HAP-1 (cell line): ENCODE data around the gene SLC13A3.

Experiments
- DNase-seq, 2 experiments: peaks; one replicate each; pipeline ENCODE4 v3.0.0-alpha.2; 2016 to 2020; ENCODE audit warnings: low spot score in 2 of 2
- H3K27me3 ChIP-seq: fragments of 250-450 bp; sonication (Bioruptor Pico); 2 replicates; pipeline ENCODE4 v1.5.1; 2020; ENCODE audit warnings: low read depth, mild to moderate bottlenecking, moderate library complexity
- H3K36me3 ChIP-seq: fragments of 250-450 bp; sonication (Bioruptor Pico); replicated peaks from 2 replicates; pipeline ENCODE4 v1.5.1; 2020; ENCODE audit warnings: mild to moderate bottlenecking
- H3K4me1 ChIP-seq: fragments of 250-450 bp; sonication (Bioruptor Pico); 2 replicates; pipeline ENCODE4 v1.5.1; 2020; ENCODE audit warnings: mild to moderate bottlenecking
- H3K4me3 ChIP-seq: fragments of 250-450 bp; sonication (Bioruptor Pico); 2 replicates; pipeline ENCODE4 v1.5.1; 2020; ENCODE audit warnings: mild to moderate bottlenecking, moderate library complexity
- H3K9me3 ChIP-seq: fragments of 250-450 bp; sonication (Bioruptor Pico); 2 replicates; pipeline ENCODE4 v1.5.1; 2020; ENCODE audit warnings: mild to moderate bottlenecking, moderate library complexity
- in situ Hi-C: fragments of 300-500 bp; cut with MboI; formaldehyde crosslinking; loops from 3 replicates; pipeline ENCODE4 v1.14.3; 2020; ENCODE audit warnings: low sequenced_read_pairs, inconsistent platforms, mixed read lengths

SLC13A3 gene

GRCh38 chr20:46606817-46607190 lies 44.5 kb downstream of the SLC13A3 start:
- Histone ChIP-seq H3K4me1 (no peaks in the 10 kb centered on the region), H3K36me3 (no peaks in the 10 kb centered on the region), H3K9me3 (no peaks in the 10 kb centered on the region), H3K27me3 (no peaks in the 10 kb centered on the region), H3K4me3 (no peak overlapping the region)
- no peak for DNase-seq
- in situ Hi-C loops: no loop called here

- no peak for DNase-seq
- no peaks in the 10 kb centered on the region for H3K9me3 ChIP-seq
- no peaks in the 10 kb centered on the region for H3K36me3 ChIP-seq
- H3K4me3 ChIP-seq: no peak overlapping the region
- H3K27me3 ChIP-seq: no peaks in the 10 kb centered on the region
- in situ Hi-C loops: no loop called here
- no peaks in the 10 kb centered on the region for H3K4me1 ChIP-seq
These were observed 45.1 kb downstream of the SLC13A3 start for GRCh38 chr20:46605978-46606816.

GRCh38 chr20:46605181-46605580 lies 46.1 kb downstream of the SLC13A3 start:
- Histone ChIP-seq H3K36me3 (no peaks in the 10 kb centered on the region), H3K27me3 (no peaks in the 10 kb centered on the region), H3K4me1 (no peaks in the 10 kb centered on the region), H3K9me3 (no peaks in the 10 kb centered on the region), H3K4me3 (no peak overlapping the region)
- in situ Hi-C loops: no loop called here
- no peak for DNase-seq

GRCh38 chr20:46604551-46605133 lies 46.6 kb downstream of the SLC13A3 start:
- in situ Hi-C loops: no loop called here
- no peak for DNase-seq

GRCh38 chr20:46602429-46602828 lies 48.8 kb downstream of the SLC13A3 start:
- Histone ChIP-seq H3K4me3 (no peak overlapping the region), H3K36me3 (no peaks in the 10 kb centered on the region), H3K27me3 (no peaks in the 10 kb centered on the region), H3K9me3 (no peaks in the 10 kb centered on the region), H3K4me1 (no peaks in the 10 kb centered on the region)
- no peak for DNase-seq
- in situ Hi-C loops: no loop called here

More at GRCh38 chr20:46604551-46605133, 46.6 kb downstream of the SLC13A3 start:
- H3K36me3 ChIP-seq: no peaks in the 10 kb centered on the region
- H3K27me3 ChIP-seq: no peaks in the 10 kb centered on the region
- no peaks in the 10 kb centered on the region for H3K9me3 ChIP-seq
- H3K4me3 ChIP-seq: no peak overlapping the region
- no peaks in the 10 kb centered on the region for H3K4me1 ChIP-seq

GRCh38 chr20:46601603-46602122 lies 49.6 kb downstream of the SLC13A3 start:
- H3K4me3 ChIP-seq: no peak overlapping the region
- H3K27me3 ChIP-seq: no peaks in the 10 kb centered on the region
- no peaks in the 10 kb centered on the region for H3K4me1 ChIP-seq
- DNase-seq: no peak
- no peaks in the 10 kb centered on the region for H3K36me3 ChIP-seq
- in situ Hi-C loops: no loop called here
- H3K9me3 ChIP-seq: no peaks in the 10 kb centered on the region

GRCh38 chr20:46600286-46600752 lies 50.9 kb downstream of the SLC13A3 start:
- H3K36me3 ChIP-seq: no peaks in the 10 kb centered on the region
- no peaks in the 10 kb centered on the region for H3K9me3 ChIP-seq
- H3K4me1 ChIP-seq: no peaks in the 10 kb centered on the region
- no peaks in the 10 kb centered on the region for H3K27me3 ChIP-seq
- in situ Hi-C loops: no loop called here
- H3K4me3 ChIP-seq: no peak overlapping the region
- DNase-seq: no peak

- H3K27me3 ChIP-seq: no peaks in the 10 kb centered on the region
- H3K36me3 ChIP-seq: no peaks in the 10 kb centered on the region
- in situ Hi-C loops: no loop called here
- H3K4me3 ChIP-seq: no peak overlapping the region
- DNase-seq: no peak
- H3K9me3 ChIP-seq: no peaks in the 10 kb centered on the region
- no peaks in the 10 kb centered on the region for H3K4me1 ChIP-seq
These were observed 51.9 kb downstream of the SLC13A3 start for GRCh38 chr20:46599227-46599987.

- Histone ChIP-seq H3K4me1 (no peaks in the 10 kb centered on the region), H3K27me3 (no peaks in the 10 kb centered on the region; the same call in 1 of the 2 replicates), H3K9me3 (no peaks in the 10 kb centered on the region), H3K4me3 (no peak overlapping the region), H3K36me3 (no peaks in the 10 kb centered on the region)
- DNase-seq: no peak
- in situ Hi-C loops: no loop called here
These were observed 55.3 kb downstream of the SLC13A3 start for GRCh38 chr20:46595933-46596332.

GRCh38 chr20:46594725-46595124 lies 56.5 kb downstream of the SLC13A3 start:
- no peaks in the 10 kb centered on the region for H3K9me3 ChIP-seq
- H3K4me3 ChIP-seq: no peak overlapping the region
- in situ Hi-C loops: no loop called here
- H3K27me3 ChIP-seq: no peaks in the 10 kb centered on the region; the same call in 1 of the 2 replicates
- DNase-seq: no peak
- H3K4me1 ChIP-seq: no peaks in the 10 kb centered on the region
- H3K36me3 ChIP-seq: no peaks in the 10 kb centered on the region

GRCh38 chr20:46592580-46593362 lies 58.5 kb downstream of the SLC13A3 start:
- peak in 1 of 2 experiments; percentile 15 for DNase-seq
- Histone ChIP-seq H3K36me3 (no peaks in the 10 kb centered on the region), H3K4me3 (no peak overlapping the region), H3K9me3 (no peaks in the 10 kb centered on the region), H3K4me1 (no peaks in the 10 kb centered on the region), H3K27me3 (no peaks in the 10 kb centered on the region; the same call in 1 of the 2 replicates)
- in situ Hi-C loops: no loop called here

GRCh38 chr20:46590443-46590842 lies 60.8 kb downstream of the SLC13A3 start:
- Histone ChIP-seq H3K4me1 (no peaks in the 10 kb centered on the region), H3K4me3 (no peak overlapping the region), H3K36me3 (no peaks in the 10 kb centered on the region), H3K27me3 (no peaks in the 10 kb centered on the region; the same call in 1 of the 2 replicates), H3K9me3 (no peaks in the 10 kb centered on the region)
- no peak for DNase-seq
- in situ Hi-C loops: no loop called here
